ENCODE measurements around the gene VCP.
A peak's percentile ranks its signal among the peaks of the same experiment; 100 is the strongest.

The VCP gene

DNA sequence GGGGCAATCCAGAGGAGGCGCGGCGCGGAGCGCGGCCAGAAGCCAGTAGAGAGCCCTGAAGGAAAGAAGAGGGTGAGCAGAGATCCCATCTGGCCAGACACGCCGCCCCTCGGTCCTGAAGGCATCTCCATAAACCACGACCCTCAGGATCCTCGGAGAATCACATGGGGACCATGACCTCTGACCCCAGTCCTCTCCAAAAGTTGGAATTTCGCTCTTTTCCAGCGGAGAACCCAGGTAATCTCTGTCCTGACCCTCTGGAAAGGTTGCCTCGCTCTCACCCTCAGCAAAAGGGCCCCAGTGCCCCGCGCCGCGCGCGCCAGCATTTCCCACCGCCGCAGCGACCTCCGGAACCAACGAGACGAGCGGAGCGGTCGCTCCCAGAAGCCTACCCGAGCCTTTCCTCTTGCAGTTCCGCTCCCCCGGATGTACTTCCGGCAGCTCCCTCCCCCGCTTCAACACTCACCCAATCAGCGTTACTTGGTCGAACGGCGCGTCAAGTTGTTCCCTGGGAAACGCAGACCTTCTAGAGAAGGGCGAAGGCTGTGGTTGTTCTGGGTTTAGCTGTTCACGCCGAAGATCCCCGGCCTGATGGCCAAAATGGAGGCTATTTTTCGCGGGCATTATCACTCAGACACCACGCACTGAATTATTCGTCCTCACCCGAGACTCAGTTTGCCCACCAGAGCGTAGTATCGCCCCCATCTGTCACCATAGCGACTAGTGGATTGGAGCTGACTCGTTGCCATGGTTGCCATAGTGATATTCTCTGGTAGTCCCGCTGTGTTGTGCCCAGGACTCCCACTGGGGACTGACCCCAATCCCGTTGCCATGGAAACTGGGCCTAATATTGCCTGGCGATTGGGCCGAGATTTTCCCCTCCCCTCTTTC is 30.6 kb upstream of the VCP start, which contains the start of gene STOML2:
STOML2 (minus strand) TSS at position 363 of the 891 bp plus-strand sequence; CDS start at position 326, 37 bp downstream.
- DNase-seq = peak; percentile 89

DNA sequence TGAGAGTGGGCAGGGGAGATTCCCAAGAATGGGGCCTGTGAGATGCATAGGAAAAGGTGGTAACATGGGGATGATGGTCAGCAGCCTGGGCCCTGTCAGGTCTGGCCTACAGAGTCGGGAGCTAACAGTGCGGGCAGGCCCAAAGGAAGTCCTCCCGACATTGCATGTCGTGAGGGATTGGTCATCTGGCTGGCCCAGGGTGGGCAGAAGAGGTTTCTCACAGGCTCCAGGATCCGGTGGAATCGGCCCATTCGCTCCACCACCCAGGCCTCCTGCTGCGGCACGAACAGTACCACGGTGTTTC is 30.0 kb upstream of the VCP start:
- no peak for DNase-seq

DNA sequence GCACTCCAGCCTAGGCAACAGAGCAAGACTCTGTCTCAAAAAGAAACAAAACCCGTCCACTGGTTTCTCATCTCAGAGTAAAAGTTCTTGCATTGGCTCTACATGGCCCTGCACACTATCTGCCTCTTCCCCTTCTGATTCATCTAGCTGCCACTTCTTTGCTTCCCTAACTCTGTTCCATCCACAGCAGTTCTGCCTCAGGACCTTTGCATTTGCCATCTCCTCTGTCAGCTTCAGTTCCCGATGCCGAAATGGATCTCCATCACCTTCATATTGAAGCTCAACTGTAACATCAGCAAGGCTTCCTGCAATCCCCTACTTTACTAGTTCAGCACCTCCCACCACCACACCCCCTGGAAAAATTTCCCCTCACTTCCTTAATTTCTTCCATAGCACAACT is 25.1 kb upstream of the VCP start:
- no peak for DNase-seq

DNA sequence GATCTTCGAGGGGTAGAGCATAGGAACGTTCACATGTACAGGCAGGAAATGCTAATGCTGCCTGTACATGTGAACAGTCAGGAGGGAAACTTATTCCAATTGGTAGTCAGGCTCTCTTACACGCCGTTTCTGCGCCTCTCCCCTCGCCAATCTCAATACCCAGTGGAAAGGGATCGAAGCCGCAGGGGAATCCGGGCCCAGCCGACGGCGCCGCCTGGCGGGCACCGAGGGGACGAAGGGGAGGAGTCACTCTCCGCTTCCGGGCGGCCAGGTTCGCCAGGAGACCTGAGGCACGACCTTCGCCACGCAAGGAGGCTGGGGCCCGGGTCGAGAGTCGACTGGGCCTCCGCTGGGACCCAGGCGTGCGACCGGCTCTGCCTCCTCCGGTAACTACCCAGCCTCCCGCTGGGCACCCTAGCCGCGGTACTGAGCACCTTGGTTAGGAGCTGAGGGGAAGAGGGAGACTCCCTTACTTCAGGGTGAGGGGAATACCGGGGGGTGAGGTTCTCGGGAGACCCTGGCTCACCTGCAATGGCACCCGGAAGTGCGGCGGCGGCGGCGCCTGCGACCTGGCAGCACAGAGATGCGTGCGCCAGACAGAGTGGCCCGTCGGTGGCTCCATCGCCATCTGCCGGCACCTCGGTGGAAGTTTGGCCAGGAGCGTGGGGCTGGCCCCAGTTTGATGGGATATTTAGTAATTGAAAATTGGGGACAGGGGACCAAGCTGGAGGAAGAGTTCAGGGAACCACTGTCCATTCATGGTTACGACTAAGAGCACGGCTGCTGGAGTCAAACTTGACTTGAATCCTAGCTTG is 23.8 kb upstream of the VCP start, which contains the start of gene PIGO:
PIGO (minus strand) TSS at position 557 of the 815 bp plus-strand sequence. CDS start 1,026 bp downstream, outside the sequence.
- DNase-seq = peak; percentile 76

DNA sequence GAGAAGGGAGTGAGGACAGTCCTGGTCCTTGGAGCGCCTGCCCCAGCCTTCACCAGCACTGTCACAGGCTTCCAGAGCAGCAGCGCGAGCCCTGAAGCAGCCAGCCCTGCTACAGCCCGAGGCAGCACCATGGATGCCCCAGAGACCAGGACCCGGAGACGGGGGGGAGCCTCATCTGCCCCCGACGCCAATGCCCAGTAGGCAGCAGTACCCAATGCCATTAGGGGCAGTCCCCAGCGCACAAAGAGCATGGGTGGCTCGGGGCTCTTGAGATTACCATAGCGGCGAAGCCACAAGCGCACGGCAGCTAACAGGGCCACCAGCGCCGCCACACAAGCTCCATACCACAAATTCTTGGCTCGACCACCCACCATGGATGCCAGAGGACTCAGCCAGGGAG is 19.1 kb upstream of the VCP start:
- DNase-seq = no peak

DNA sequence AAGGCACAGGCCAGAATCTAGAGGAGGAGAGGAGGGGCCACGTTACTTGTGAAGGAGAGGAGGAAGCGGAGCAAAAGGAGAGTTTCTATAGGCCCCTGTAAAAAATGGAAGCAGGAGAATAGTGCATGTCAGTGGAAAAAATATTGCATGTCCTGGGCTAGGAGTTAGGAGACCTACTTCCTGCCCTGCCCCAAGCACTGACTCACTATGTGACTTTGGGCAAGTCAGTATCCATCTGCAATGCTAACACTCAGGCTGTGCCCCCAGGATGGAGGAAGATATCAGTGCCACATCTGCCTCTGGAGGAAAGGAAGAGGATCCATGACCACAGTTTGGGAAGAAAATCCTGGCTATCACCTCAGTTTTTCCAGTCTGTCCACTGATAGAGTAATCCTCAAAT is 17.0 kb upstream of the VCP start:
- DNase-seq = no peak

DNA sequence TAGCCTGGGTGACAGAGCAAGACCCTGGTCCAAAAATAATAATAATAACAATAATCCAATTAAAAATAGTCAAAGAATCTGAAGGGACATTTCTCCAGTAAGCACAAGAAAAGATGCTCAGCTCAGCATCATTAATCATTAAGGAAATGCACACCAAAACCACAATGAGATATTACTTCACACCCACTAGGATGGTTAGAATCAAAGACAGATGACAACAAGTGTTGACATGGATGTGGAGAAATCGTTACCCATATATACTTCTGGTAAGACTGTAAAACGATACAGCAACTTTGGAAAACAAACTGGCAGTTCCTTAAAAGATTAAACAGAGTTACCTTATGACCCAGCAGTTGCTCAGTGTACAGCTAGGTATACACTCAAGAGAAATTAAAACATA is 12.7 kb upstream of the VCP start:
- no peak for DNase-seq

DNA sequence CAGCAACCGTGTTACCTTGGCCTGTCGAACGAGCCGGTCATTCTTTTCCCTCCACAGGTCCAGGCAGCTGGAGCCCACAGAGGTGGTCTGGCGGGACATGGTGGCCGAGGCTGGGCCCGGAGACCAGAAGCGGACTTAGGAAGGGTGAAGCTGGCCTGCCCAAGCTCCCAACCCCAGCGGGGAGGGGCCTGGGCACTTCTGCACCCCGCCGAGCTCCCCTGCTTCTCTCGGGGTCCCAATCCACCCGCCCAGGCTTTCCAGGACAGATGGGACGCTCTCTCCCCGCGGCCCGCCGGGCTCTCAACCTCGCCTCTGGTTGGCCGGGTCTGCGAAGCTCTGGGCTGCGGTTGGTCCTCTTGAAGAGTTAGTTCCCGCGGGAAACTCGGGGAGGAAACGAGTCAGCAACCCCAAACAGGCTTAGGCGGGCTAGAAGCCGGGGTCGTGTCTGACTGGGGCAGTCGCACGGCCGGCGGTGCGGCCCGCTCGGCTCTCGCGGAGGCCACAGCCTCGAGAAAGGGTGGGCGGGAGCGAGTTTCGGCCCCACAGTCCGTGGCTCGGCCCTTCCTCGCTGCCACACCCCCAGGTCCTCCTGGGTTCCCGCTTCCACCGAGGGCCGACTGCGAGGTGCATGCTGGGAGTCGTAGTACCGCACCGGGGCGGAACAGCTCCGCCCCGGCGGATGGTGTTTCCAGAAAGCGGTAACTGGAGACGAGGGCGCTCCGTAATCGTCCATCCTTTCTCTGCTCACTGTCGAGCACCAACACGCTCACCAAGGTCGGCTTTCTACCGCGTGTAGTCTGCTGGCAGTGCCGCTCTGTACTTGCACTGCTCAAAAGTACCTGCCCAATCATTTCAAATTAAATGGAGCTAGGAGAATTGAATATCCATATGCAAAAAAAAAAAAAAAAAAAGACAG is 7.3 kb upstream of the VCP start, which contains the start of gene FANCG:
FANCG (minus strand) TSS at position 517 of the 916 bp plus-strand sequence; CDS start at position 99, 418 bp downstream.
- peak; percentile 84 for DNase-seq

DNA sequence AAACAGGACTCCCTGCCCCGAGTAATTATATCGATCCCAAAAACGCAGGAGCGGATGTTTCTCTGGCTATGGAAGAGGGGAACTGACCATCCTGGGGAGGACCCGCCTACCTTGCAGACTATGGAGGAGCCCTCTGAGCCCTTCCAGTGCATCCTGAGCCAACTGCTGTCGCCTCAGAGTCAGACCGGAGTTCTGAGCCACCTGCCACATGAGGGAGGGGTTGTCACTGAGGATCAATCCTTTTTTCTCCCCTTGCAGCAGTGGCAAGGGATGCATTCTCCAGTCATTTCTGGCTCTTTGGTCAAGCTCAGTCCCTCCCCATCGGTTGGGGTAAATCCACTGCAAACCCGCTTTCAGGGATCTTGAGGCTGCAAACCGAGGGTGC is 6.6 kb upstream of the VCP start:
- DNase-seq = no peak

DNA sequence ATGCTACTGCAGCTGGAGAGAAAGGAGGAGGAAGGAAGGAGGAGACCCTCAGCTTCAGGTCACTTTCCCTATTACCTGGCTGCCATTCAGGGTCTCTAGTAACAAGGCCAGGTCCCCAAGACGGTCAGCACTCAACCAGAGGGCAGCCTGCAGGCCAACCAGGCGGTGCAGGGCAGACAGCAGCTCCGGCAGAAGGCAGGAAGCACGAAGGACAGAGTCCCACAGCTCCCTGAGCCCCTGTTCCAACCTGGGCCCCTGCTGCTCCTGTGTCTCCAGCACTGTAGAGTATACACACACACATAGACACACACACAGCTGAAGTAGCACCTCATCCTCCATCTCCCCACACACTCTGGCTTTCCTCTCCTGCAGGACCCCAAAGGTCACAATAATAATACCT is 5.6 kb upstream of the VCP start:
- DNase-seq = no peak

DNA sequence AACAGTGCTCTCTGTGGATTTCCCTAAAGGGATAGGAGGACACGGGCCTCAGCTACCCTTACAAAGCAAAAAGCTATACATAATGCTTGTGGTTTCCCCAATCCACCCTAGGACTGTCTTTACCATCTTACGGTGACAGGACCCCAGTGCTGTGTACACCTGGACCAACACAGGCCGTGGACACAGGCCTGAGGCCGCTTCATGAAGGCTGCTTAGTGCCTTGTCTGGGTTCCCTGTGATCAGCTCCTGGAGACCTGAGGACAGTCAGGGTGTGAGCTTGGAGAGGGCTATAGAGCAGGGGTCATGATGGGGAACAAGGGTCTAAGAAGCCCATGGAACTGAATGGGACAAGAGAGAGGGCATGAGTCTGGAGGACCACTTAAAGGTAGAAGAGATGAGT is 4.4 kb upstream of the VCP start:
- DNase-seq = no peak

DNA sequence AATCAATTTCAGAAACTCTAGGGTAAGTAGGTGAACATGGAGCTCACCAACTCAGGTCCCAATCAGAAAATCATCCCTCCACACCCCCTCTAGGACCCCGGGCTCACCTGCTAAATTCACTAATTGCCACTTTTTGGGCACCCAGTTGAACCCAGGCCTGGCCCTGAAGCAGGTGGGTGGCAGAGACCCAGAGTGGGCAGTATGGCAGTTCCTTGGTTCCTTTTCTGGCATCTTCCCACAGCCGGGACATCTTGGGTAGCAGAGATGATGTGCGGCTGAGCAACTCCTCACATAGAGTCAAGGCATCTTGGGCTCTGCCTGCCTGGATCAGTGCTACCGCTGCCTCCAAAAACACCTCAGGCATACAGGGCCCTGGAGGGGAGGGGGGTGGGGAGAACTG is 2.9 kb upstream of the VCP start:
- no peak for DNase-seq

DNA sequence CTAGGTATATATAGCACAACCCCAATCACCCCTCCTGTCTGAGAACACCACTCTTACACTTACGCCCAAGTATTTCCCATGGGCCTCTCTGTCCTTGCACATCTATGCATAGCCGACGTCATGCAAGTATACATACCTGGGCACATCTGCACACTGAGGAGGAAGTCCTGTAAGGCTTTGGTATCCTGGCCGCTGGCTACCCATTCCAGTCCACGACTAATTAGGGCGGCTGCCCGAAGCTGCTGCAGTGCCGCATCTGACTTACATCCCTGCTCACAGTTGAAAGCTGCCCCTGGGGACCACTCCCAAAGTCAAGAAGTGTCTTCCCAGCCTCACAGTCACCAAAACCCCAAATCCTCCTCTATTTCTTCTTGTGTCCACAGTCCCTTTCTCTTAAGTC is 2.4 kb upstream of the VCP start:
- DNase-seq = no peak

DNA sequence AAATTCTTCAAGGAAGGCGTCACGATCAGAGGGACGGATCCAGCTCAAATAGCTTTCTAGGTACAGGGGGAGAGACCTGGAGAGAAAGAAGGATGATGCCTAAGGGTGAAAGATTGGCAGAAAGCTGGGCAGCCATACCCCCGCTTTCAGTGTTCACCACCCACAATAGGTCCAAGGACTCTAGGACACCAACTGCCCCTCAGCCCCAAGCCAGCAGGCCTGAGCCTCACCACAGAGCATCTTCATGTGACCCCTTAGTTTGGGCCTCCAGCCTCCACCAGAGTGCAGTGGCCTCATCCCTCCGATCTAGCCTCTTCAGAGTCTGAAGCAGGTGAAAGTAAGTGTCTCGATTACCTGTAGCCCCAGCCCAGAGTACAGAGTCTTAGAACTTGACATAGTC is 1.7 kb upstream of the VCP start:
- no peak for DNase-seq

DNA sequence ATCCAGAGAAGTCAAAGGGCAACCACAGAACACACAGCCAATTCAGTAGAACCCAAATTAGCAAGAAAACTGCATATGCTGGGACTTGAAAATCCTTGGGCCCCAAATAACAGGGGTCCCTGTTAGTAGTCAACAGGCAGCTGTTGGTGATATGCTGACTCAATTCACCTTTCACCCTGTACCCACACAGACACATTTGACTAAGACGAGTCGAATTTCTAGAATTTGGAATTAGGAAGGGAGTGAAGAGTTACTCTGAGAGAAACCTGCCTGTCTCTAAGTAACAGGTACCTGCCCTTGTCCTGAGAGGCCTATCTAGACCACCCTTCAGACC is 821 bp upstream of the VCP start:
- no peak for DNase-seq

DNA sequence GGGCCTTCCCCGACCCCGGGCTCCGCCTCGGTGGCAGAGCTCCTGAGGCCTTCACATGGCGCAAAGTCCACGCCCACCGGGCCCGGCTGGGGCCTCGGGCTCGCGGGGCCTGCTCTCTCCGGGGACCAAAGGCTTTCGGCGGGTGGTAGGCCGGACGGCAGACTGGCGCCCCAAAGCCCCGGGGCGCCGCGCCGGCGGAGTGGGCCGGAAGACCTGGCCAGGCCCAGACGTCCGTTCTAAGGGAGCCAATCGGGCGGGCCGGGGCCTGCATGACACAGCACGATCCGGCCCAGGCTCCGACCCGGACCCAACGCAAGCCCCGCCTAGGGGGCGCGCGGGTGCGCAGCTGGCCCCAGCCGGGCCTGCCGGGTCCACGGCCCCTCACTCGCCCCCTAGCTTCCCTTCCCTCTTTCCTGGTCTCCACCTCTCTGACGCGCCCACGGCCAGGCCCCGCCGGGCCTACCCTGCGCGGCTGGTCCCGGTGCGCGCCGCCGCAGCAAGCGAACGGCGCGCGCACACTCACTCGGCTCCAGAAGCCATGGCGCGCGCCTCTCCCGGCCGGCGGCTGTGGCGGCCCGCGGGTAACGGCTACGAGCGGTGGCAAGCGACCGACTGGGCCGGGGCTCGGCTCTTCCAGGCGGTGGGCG is 488 bp downstream of the VCP start:
- DNase-seq = peak; percentile 48

DNA sequence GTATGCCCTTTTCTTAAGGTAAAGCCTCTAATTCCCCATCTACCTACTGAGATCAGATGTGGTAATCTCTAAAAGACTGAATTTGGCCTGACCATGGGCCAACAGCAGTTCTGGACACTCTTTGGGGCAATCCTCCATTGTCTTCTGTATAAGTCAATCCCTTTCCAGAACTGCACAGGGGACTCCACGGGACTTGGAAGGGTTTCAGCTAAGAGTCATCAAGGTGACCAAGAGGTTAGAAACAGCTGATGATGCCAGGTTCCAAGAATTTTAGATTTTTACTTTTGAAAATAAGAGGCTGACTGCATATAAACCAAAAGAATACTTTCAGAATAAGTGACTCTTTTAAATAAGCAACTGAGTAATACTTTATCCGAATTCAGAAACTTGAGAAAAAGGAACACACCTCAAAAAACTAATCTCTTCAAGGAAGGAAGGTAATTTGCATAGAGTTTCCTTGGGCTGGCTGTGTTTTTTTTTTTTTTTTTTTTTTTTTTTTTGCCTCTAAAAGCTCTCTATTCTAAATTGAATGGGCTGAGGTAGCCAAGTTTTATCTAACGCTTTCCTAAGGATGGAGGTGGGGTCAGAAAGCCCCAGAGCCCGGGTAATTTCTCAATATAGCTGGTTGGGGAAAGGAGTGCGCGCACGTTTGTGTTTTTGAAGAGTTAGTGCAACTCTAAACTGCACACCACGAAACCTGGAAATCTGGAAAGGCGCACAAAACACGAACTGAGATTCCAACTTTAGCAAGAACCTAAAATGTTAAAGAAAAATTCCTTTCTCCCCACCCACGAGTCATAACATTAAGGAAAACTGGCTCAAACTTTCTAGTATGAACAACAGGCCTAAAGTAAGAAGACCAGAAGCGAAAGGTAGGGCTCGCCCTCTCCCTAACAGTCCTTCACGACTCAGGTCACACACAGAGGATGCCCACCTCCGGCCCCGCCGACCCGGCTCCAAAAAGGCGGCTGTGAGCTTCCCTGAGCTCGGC is 1.3 kb downstream of the VCP start:
- no peak for DNase-seq

DNA sequence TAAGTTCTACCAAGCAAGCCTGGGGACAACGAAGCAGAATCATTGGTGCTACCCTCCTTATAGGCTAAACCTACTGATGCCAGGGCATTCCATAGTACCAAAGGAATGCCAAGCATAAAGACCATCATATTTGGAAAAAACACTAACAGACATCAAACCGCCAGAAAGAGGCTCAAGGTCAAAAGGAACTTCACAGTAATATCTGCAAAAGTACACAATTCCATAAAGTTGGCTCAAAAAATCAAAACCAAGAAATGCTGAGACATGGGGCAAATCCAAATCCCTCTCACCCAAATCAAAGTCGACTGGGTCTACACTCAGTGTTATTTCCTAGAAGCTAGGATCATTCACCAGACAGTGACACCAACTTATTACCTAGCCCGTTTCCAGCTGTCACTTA is 3.4 kb downstream of the VCP start:
- no peak for DNase-seq

DNA sequence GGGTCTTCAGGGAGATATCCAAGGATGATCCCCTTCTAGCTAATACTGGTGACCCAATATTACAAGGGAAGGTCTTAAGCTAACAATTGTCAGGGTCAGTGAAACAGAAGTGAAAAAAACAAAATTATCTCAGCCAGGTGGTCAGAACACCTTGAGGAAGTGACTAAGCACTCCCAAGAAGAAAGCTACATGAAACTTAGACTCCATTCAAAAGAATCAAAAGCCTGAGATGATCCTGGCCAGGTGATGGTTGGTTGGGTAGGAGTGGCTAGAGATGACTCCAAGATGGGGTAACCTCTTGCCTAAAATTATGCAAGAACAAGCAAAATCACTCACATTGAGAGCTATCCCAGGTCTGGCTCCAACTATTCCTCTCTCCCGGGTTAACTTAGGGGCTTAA is 5.4 kb downstream of the VCP start:
- DNase-seq = no peak

DNA sequence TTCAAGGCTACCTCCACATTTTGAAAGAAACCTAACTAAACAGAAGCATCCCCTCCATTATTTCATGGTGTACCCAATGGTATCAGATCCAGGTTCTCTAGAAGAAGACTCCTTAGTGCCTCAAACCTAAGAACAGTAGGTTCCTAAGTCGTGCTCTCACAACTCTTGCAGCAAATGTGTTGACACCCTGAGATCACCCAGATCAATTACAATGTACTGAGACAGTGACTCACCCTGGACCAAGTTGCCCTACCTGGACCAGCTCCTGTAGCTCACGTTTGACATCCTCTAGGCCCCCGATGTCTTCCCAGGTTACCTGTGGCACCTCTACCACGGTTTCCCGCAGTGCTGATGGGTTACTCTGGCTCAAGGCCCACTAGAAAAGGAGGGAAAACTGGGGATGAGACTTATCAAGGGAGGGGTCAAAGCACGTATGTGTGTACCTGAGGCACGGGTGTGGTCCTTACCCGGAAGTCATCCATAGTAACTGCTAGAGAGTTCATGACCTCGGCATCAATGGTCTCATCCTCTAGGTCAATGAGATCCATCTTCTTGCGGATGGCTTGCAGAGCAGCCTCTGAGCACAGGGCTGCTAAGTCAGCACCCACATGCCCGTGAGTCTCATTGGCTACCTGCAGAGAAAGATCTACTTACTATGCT is 11.7 kb downstream of the VCP start:
- no peak for DNase-seq

DNA sequence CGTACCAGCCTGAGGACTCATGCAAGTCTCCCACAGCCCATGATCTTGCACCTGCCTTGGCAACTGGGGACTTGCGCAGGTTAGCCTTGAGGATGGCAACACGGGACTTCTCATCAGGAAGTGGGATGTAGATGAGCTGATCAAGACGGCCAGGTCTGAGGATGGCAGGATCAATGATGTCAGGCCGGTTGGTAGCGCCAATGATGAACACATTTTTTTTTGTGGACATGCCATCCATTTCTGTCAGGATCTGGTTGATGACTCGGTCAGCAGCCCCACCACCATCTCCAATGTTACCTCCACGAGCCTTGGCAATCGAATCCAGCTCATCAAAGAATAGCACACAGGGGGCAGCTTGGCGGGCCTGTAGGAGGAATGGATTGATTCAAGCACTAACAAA is 13.0 kb downstream of the VCP start:
- DNase-seq = no peak

All from DMS153 (cell line).